HG02973 (cell line): ENCODE results near the gene CCDC34.

Source experiments
- ATAC-seq: cut with Tn5 transposase; IDR thresholded peaks from one replicate; pipeline ENCODE4 v1.9.1; 2021; ENCODE audit warnings: moderate library complexity; ENCODE audit not compliant: unreplicated experiment

The CCDC34 gene

DNA sequence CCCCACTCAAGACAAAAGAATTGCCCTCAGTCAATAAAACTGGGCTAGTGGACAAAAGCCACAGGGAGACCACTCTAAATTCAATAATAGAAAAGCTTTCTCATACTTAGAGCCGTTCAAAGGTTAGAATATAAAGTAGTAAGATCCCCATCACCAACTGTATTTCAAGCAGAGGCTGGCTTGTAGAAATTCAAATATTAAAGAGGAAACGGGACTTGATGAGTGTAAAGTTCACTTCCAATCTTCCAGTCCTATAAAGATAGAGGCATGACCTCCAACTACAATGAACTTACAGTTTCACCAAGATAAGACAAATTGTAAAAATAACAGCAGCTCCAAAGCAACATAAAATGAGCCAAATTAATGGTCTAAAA lies 70.4 kb downstream of the CCDC34 start:
- no peak for ATAC-seq

GRCh38 chr11:27291954-27292636 lies 70.9 kb downstream of the CCDC34 start:
- no peak for ATAC-seq

- no peak for ATAC-seq
Observed at GRCh38 chr11:27291302-27291889, 71.6 kb downstream of the CCDC34 start.

DNA sequence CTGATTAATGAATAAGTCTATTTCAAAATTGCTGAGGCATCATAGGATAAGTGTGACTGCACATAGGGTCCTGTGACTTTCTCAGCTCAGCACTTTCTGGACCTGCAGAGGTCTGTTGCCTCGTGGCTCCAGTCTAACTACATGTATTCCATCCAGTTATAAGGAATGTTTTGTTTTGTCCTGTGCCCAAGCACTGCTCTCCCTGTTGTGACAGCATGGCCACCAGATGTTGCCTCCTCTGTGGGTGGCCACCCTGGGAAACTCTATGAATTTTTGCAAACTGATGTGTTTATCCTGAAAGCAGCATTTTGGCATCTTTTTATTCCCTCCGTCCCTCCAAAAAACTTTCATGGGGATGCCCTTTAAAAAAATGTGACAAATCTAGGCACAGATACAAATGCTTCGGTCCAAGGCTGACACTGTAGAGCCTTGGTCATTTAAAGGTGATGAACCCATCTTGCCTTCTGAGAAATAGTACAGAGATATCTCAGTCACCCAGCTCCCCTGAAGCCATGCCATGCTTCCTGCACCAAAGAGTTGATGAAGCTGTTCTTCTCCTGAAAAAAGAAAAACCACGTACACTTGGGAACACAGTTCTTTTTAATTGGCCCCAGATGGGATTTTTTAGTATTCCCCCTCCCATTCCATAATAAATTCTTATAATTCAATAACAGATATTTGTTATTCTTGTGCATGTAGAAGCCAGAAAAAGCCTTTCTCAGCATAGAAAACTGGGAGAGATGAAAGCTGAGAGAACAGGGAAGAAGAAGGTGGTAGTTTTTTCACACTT lies 72.6 kb downstream of the CCDC34 start:
- no peak for ATAC-seq
